GM10847 (cell line): ENCODE results near the gene HPSE.

Experiments
- POLR2A ChIP-seq: IDR thresholded peaks from 2 replicates; pipeline ENCODE4 v1.6.1; 2011; ENCODE audit not compliant: insufficient read length; ENCODE audit errors: extremely low read depth

HPSE gene

DNA sequence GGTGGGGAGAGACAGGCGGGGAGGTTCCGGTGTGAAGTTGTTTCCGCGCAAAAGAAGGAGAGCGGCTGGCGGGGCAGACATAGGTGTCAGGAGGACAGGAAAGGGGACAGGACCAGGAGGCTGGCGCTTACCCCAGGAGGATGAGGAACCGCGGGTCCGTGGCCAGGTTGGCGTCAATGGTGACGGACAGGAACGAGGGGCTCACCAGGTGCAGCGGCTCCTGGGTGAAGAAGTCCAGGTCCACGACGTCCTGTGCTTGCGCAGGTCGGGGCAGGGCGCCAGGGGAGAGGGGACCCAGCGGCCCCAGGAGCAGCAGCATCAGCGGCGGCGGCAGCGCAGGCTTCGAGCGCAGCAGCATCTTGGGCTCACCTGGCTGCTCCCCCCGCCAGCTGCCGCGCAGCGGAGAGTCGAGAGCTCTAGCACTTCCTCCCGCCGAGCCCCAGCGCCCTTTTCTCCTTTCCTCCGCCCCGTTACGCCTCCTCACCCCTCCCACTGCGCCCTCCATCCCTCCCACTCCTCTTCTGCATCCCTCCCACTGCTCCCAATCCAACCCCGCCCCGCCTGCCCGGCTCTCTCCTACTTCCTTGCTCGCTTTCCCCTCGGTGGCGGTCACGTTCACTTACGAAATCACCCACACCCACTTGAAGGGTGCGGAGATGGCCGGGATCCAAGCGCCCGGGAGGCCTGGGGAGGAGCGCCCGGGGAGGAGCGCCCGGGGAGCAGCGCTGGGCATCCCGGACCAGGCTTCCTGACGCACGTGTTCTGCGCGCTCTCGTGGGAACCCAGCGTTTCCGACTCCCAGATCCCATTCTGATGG, at the start of gene HPSE:
TSS of gene HPSE (minus strand) at position 424 of the 817 bp plus-strand sequence. CDS start at position 358, 66 bp downstream.
- no peak for TF ChIP-seq POLR2A

DNA sequence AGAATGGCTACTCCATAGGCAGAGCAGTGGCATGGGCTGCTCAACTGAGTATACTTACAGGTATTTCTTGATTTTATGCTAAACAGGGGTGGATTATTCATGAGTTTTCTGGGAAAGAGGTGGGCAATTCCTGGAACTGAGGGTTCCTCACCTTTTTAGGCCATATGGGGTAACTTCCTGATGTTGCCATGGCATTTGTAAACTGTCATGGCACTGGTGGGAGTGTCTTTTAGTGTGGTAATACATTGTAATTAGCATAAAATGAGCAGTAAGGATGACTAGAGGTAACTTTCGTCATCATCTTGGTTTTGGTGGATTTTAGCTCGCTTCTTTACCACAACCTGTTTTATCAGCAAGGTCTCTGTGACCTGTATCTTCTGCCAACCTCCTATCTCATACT, 48.2 kb upstream of the HPSE start:
- TF ChIP-seq POLR2A: no peak

DNA sequence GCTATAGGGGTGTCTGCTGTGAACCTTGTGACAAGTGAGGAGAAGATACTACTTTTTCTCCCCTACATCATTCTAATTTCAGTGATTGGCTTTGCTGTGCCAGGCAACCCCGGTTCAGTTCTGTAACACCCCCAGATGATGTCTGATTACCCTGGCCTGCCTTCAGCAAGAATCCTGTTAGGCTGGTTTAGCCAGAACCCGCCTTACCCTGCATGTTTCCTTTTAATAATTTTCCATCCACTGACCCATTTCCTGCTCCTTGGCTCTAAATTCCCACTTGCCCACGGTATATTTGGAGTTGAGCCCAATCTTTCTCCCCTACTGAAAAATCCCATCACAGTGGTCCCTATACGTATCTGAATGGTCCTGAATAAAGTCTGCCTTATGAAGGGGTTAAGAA, 46.5 kb upstream of the HPSE start:
- TF ChIP-seq POLR2A: no peak

DNA sequence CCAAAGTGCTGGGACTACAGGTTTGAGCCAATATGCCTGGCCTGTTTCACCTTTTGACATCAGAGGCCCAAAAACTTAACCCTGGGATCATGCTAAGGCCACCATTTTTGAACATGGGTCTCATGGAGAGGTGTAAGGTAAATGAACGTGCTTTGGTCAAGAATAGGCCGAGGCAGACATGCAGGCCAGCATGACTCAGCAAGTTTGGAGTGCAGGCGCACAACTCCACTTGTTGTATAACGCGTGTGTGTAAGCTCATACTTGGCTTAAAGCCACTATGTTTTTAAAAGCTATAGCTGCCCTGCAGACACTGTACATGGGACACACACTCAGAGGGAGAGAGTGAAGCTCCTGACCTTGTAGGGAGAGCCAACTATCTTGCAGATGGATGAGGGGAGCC, 43.8 kb upstream of the HPSE start:
- TF ChIP-seq POLR2A: no peak

DNA sequence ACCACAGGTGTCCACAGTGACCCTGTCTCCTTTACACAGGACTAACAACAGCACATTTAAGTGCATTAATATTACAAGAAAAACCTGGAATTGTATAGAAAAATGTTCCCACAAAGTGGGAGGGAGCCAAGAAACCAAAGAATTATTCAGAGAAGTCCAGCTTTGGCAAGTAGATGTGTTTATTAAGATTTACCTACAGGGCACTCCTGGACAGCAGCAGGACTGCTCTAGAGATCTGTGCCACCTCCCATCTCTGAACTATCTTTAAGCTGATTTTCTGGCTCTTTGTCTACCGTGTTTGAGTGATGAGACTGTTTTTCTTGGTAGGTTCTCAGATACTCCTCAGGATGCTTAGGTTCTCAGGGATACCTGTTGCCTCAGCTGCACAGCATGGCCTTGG, 38.3 kb upstream of the HPSE start:
- no peak for TF ChIP-seq POLR2A

DNA sequence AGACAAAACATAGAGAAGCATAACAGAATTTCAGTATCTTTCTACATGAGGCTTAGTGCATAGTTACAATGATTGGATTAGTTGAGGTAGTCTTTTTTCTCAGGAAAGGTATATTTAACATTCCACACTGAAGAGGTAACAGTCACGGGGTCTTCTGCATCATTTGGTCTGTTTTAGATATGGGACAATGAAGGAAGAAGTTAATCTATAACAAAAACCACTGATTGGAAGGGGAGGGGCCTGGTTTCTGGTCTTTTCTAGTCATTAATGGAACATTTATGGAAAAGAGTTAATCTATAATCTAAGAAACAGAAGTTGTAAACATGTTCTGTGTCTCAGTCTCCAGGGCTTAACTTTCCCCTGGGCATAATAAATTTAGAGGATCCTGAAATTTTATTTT, 37.3 kb upstream of the HPSE start:
- TF ChIP-seq POLR2A: no peak

DNA sequence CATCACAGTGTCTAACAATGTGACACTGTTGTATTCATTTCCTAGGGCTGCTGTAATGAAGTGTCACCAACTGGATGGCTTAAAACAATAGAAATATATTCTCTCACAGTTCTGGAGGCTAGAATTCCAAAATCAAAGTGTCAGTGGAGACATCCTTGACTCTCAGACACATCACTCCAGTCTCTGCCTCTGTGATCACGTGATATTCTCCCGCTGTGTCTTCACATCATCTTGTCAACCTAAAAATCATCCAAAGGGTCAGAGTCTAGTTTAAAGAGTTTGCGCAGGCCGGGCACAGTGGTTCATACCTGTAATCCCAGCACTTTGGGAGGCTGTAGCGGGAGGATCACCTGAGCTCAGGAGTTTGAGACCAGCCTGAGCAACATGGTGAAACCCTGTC, 36.6 kb upstream of the HPSE start:
- no peak for TF ChIP-seq POLR2A

DNA sequence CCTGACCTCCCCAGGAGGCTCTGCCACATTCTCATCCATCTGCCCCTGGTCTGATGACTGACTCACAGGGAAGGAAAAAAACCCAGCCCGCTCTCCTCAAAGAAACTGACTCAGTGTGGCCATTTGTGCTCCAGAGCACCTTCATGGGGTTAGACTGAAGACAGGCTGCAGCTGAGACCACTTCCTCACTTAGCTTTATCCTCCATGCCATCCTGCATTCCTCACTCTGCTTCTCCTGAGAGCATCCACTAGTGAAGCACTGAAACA, 35.9 kb upstream of the HPSE start:
- TF ChIP-seq POLR2A: no peak

DNA sequence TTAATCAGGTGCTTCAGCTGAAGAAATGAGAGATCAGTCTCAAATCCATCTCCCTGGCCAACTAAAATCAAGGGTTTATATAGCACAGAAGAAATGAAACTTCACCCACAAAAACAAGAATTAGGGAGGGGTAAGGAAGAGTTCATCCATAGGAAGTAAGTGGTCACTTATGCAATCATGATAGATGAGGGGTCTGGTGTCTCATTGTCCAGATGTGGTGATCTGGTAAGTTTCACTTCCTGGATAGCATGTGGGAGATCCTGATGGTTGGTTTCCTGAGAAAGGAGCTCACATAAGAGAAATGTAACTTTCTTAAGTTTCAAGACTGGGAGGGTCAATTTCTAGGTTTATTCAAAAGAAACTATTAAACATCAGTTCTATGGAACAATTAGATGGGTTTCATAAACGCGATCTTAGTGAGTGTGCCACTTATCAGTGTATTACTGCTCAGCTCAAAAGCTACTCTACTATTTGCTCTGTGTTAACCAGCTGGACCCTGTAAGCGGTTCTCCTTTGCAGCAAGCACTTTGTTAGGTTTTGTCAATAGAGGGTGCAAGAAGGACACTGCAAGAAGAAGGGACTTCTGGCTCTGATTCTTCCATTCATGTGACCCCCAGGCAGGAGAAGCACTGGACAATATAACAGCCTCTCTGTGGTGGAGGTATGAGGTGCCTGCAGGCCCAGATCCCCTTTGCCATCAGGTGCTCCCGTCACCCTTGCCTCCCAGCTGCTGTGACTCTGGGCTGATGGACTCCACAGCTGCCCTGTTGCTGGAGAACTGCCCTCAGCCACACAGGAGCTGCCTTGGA, 35.4 kb upstream of the HPSE start:
- no peak for TF ChIP-seq POLR2A

DNA sequence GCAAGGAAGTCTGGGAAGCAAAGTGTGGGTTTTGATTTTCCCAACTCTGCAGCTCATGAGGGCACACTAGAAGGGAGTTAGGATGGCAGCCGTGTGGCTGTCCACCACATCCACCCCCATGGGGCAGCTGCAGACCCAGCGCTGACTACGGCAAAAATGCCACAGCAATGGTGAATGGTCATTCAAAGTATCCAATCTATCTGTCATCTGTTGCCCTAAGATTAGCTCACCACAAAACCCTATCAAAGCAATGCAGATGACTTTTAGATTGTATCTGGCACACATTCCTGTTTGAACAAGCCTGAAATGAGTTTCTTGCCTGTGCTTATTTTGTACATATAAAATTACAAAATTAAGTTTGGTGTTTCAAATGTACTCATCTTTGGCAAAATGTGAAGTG, 29.7 kb upstream of the HPSE start:
- no peak for TF ChIP-seq POLR2A

DNA sequence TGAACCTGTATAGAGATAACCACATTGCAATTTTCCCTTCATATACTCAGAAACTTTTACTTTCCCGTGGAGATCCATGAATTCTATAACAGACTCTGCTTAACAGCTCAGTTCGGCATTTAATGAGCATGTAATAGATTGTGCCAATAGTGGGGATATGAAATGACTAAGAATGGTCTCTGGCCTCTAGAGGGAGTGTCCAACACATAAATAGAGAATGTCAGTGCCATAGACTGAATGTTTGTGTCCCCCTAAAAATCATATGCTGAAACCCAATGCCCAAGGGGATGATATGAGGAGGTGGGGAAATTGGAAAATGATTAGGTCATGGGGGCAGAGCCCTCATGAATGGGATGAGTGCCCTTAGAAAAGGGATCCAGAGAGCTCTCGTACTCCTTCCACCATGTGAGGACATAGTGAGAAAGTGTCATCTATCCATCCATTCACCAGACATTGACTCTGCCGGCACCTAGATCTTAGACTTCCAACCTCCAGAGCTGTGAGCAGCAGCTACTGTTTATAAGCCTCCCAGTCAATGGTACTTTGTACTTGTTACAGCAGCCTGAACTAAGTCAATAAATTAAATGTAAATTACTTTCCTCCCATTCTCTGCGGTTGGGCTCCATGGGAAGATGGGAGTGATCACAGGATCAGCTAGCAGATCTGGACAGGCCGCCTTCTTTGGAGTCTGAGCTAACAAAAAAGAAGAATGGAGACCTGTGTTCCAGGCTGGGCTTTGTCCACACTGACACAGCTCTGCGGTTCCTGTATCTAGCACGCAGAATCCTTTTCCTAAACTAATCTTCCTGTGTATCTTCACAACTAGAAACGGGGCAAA, 28.1 kb upstream of the HPSE start:
- TF ChIP-seq POLR2A: no peak

DNA sequence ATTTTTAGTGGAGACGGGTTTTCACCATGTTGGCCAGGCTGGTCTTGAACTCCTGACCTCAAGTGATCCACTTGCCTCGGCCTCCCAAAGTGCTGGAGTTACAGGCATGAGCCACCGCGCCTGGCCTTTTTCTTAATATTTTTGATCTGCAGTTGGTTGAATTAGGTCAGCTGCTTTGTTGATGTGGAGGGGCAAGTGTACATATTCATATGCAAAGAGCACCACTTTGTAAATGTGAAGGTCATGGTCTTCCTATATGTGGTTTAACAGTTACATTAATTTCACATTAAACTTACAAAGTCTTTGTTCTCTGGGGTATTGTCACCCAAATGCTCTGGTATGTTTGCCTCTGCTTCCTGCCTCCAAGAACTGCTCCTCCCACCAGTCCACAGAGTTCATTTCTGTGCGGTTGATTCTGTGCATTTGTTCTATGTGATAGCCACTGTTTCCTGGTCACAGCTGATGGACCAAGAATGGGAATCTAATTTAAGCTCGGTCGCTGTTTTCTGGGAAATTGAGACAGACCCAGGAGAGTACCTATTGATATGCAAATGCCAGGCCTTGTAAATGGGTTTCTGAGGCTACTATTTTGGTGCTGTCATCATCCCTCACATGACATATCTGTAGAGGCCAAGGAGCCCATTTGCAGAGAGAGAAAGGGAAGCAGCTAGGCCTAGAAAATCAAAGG, 26.9 kb upstream of the HPSE start:
- no peak for TF ChIP-seq POLR2A

DNA sequence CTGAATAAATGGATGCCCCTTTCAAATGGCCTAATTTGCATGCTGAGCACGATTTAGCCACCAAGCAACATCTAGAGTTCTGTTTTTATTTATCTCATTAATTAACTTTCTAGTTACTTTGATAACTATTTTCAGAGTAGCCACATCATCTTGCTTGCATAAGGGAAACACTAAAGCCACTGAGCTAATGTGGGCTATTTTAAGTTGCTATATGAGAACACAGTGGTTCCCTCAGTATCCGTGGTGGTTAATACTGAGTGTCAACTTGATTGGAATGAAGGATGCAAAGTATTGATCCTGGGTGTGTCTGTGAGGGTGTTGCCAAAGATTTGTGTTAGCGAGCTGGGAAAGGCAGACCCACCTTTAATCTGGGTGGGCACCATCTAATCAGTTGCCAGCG, 25.4 kb upstream of the HPSE start:
- no peak for TF ChIP-seq POLR2A

DNA sequence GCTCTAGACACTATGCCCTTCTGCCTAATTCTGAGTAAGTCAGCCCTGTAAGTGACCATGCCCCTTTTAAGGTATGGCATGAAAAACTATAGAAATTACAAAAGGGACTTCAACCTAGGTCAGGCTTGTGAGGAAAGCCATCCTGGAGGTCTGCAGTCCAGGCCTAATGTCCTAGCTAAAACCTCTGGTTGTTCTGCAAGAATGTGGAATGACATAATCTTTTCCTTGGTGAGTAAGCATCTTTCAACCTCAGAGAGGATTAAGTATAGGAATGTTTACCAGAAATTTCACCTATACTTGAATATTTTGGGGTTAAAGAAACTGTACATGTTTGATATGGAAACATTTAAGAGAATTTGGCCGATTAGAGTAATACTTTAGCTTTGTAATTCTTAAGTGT, 23.8 kb upstream of the HPSE start:
- TF ChIP-seq POLR2A: no peak
